Adrenal gland (tissue), 12 donors: Measurements from ENCODE around the gene TGFBR1. TPM values are rescaled to one million over a fixed set of nuclear protein-coding genes. Genes with fewer than 3 reads are reported as not detected.

Experiments used
- DNase-seq, 7 donors: peaks; one replicate each; pipeline ENCODE4 v3.0.0-alpha.2; 2019 to 2020
- H3K27ac ChIP-seq, 5 donors: fragments of 200-600 bp; sonication (generic) in 4 of 5; 1 replicate in 3 of 5; 2 replicates in 2 of 5; pipeline versions ENCODE4 v1.5.1 to v1.8.0; 2016 to 2020; ENCODE audit warnings: mild to moderate bottlenecking in 1 of 5
- H3K27me3 ChIP-seq: fragments of 200-600 bp; 2 replicates; pipeline ENCODE4 v1.8.0; 2021
- H3K36me3 ChIP-seq, 2 donors: fragments of 200-600 bp; replicated peaks in 1 of 2; 1 replicate in 1 of 2; 2 replicates in 1 of 2; pipeline versions ENCODE4 v1.5.1 to v1.8.0; 2018 to 2022
- H3K4me1 ChIP-seq, 2 donors: fragments of 200-600 bp; replicated peaks in 1 of 2; 1 replicate in 1 of 2; 2 replicates in 1 of 2; pipeline versions ENCODE4 v1.5.1 to v1.8.0; 2018 to 2021
- H3K4me3 ChIP-seq, 4 donors: fragments of 200-600 bp; sonication (generic) in 3 of 4; one replicate each; pipeline ENCODE4 v1.5.1; 2016 to 2018
- H3K9me3 ChIP-seq, 3 donors: fragments of 200-600 bp; sonication (generic) in 1 of 3; replicated peaks in 1 of 3; 1 replicate in 2 of 3; 2 replicates in 1 of 3; pipeline versions ENCODE4 v1.5.1 to v1.8.0; 2016 to 2021
- CTCF ChIP-seq, 6 experiments: fragments of 450-650 bp in 4 of 6; fragments of 200-600 bp in 2 of 6; sonication (generic) in 1 of 6; IDR thresholded peaks; 1 replicate in 5 of 6; 2 replicates in 1 of 6; pipeline versions ENCODE4 v1.5.1 to v1.8.0; 2016 to 2021; ENCODE audit warnings: antibody characterized with exemption in 6 of 6, mild to moderate bottlenecking in 2 of 6, moderate library complexity in 1 of 6
- POLR2A ChIP-seq, 2 donors: fragments of 450-650 bp; IDR thresholded peaks; one replicate each; pipeline ENCODE4 v1.6.1; 2017; ENCODE audit warnings: antibody characterized with exemption in 2 of 2, mild to moderate bottlenecking in 2 of 2, moderate library complexity in 1 of 2
- WGBS, 4 donors: extraction: QIAGEN DNeasy Blood & Tissue Kit in 2 of 4; methylation state at CpG; one replicate each; pipeline versions ENCODE4 v1.1.5 to v1.1.7; 2013 to 2017; 5-methylcytosine and 5-hydroxymethylcytosine counted together
- intact Hi-C, 2 donors: fragments of 100-400 bp; cut with DNase I; formaldehyde crosslinking; loops; one replicate each; pipeline versions ENCODE4 v1.14.1 to v1.15.0; 2022 to 2023
- polyA plus RNA-seq, 3 donors: library from polyadenylated mRNA; stranded (reverse); fragments of 200-250 nt in 2 of 3; fragments of 350-450 nt in 1 of 3; fragmentation: Illumina TruSeq in 1 of 3; extraction: RNeasy Lipid Tissue Mini Kit (QIAGEN cat#74804) in 1 of 3; gene quantifications; one replicate each; pipeline ENCODE4 v1.2.3, GENCODE V29; 2013 to 2014
- total RNA-seq, 9 donors: library from RNA; depleted of rRNA in 4 of 9; stranded (reverse); fragments of >200 nt in 4 of 9; fragments of 120-200 nt in 1 of 9; fragmentation: NEBNext Ultra II Directional in 1 of 9; extraction: Animal tissue kit (Norgen Biotek cat#: 25700) in 1 of 9; gene quantifications; one replicate each; pipeline versions ENCODE4 v1.1.0 to v1.2.4, GENCODE V29; 2013 to 2023
- donor health status: healthy with polysubstance abuse.
- donor health status: Bipolar disorder and iron deficiency.
- donor health status: DM: yes; HTN: yes; CAD: no.
- donor health status: DM: no; HTN: no; CAD: no.
- donor health status: DM: no; HTN: no; CAD: no.
- donor health status: DM: yes; HTN: yes; CAD: no.

TGFBR1 gene
- total and polyA plus RNA-seq, 12 donors, result 5.5 to 38.5 (median 25.4) TPM

GRCh38 chr9:99112750-99113413 is 8.0 kb downstream of the TGFBR1 start:
- 66 to 75% (median 73%) methylated on average over 6 of the region's 6 CpGs for WGBS, 4 donors
- H3K27ac ChIP-seq, result no peak overlapping the region
- TF ChIP-seq POLR2A (IDR thresholded peaks at IDR 0.05) (no peak), CTCF (IDR thresholded peaks at IDR 0.05) (no peak)
- no peaks in the 10 kb centered on the region for H3K9me3 ChIP-seq
- no peaks in the 10 kb centered on the region for H3K27me3 ChIP-seq
- no peaks in the 10 kb centered on the region for H3K36me3 ChIP-seq
- intact Hi-C loops, result no loop called here
- no peak for DNase-seq
- H3K4me1 ChIP-seq, result peaks cover 12 to 18% of the 10 kb centered on the region in 2 donors
- H3K4me3 ChIP-seq, result no peak overlapping the region

- no peaks in the 10 kb centered on the region for H3K9me3 ChIP-seq
- H3K4me1 ChIP-seq, result peaks cover 12 to 18% of the 10 kb centered on the region in 2 donors
- H3K27ac ChIP-seq, result no peak overlapping the region
- no peak overlapping the region for H3K4me3 ChIP-seq
- H3K27me3 ChIP-seq, result no peaks in the 10 kb centered on the region
- no peak for DNase-seq
- 51 to 56% (median 55%) methylated on average over 2 of the region's 2 CpGs for WGBS, 4 donors
- intact Hi-C loops, result no loop called here
- no peaks in the 10 kb centered on the region for H3K36me3 ChIP-seq
- TF ChIP-seq POLR2A (IDR thresholded peaks at IDR 0.05), result no peak
- TF ChIP-seq CTCF (IDR thresholded peaks at IDR 0.05), result no peak
Measured at GRCh38 chr9:99113414-99114048, 8.6 kb downstream of the TGFBR1 start.

GRCh38 chr9:99114049-99114440 is 9.1 kb downstream of the TGFBR1 start:
- no peak overlapping the region for H3K4me3 ChIP-seq
- H3K36me3 ChIP-seq, result no peaks in the 10 kb centered on the region
- 75 to 80% (median 77%) methylated on average over 3 of the region's 3 CpGs for WGBS, 4 donors
- intact Hi-C loops, result no loop called here
- no peaks in the 10 kb centered on the region for H3K27me3 ChIP-seq
- peaks cover 12 to 23% of the 10 kb centered on the region in 2 donors for H3K4me1 ChIP-seq
- no peak for DNase-seq
- H3K27ac ChIP-seq, result no peak overlapping the region
- TF ChIP-seq POLR2A (IDR thresholded peaks at IDR 0.05) (no peak), CTCF (IDR thresholded peaks at IDR 0.05) (no peak)
- no peaks in the 10 kb centered on the region for H3K9me3 ChIP-seq

- intact Hi-C loops, result no loop called here
- TF ChIP-seq CTCF (IDR thresholded peaks at IDR 0.05), result no peak
- TF ChIP-seq POLR2A (IDR thresholded peaks at IDR 0.05), result no peak
- Histone ChIP-seq H3K27ac (no peak overlapping the region), H3K9me3 (no peaks in the 10 kb centered on the region), H3K27me3 (no peaks in the 10 kb centered on the region), H3K36me3 (no peaks in the 10 kb centered on the region), H3K4me3 (no peak overlapping the region), H3K4me1 (peaks cover 12 to 26% of the 10 kb centered on the region in 2 donors)
- DNase-seq, result no peak
- 84 to 90% (median 88%) methylated on average over 6 of the region's 6 CpGs for WGBS, 4 donors
Measured at GRCh38 chr9:99114846-99115500, 10.1 kb downstream of the TGFBR1 start.
